WTC11 (cell line): ENCODE measurements around the gene SORT1. TPM values are rescaled to one million over a fixed set of nuclear protein-coding genes. Genes with fewer than 3 reads are reported as not detected.

Experiments
- ATAC-seq: fragments of 200-7000 bp; cut with Tn5 transposase; 2 replicates; pipeline ENCODE4 v1.10.0; 2021; ENCODE audit warnings: mild to moderate bottlenecking, moderate library complexity
- CTCF ChIA-PET: fragments of 300-600 bp; sonication (Branson Sonifier 250); formaldehyde crosslinking; loops from one replicate; lab custom pipeline; 2021; ENCODE audit warnings: antibody characterized with exemption; lab: Charles Lee
- POLR2A ChIA-PET: fragments of 350-600 bp; sonication (Branson Sonifier 250); formaldehyde crosslinking; loops from one replicate; lab custom pipeline; 2021; ENCODE audit warnings: antibody characterized with exemption; lab: Charles Lee
- DNase-seq: peaks from one replicate; pipeline ENCODE4 v3.0.0; 2021; ENCODE audit warnings: low spot score
- H3K27ac Mint-ChIP-seq: 2 replicates; pipeline ENCODE4 v1.8.0; 2021; ENCODE audit warnings: mixed read lengths
- H3K27me3 Mint-ChIP-seq: 2 replicates; pipeline ENCODE4 v1.8.0; 2021; ENCODE audit warnings: low read depth, mild to moderate bottlenecking, moderate library complexity, mixed read lengths
- H3K36me3 Mint-ChIP-seq: 2 replicates; pipeline ENCODE4 v1.8.0; 2021; ENCODE audit warnings: mixed read lengths
- H3K4me1 Mint-ChIP-seq: 2 replicates; pipeline ENCODE4 v1.8.0; 2022; ENCODE audit warnings: mixed read lengths
- H3K4me3 Mint-ChIP-seq: 2 replicates; pipeline ENCODE4 v1.8.0; 2021; ENCODE audit warnings: mild to moderate bottlenecking, moderate library complexity, mixed read lengths
- H3K9me3 Mint-ChIP-seq: 2 replicates; pipeline ENCODE4 v1.8.0; 2021; ENCODE audit warnings: mixed read lengths
- ATF6 ChIP-seq: sonication (generic); formaldehyde crosslinking; IDR thresholded peaks from 2 replicates; pipeline ENCODE4 v1.8.1; 2023; ENCODE audit warnings: mild to moderate bottlenecking, missing genetic modification reagents
- CBFB ChIP-seq: sonication (generic); formaldehyde crosslinking; IDR thresholded peaks from 2 replicates; pipeline ENCODE4 v1.8.1; 2022; ENCODE audit warnings: mild to moderate bottlenecking, low read depth, missing genetic modification reagents
- CREB1 ChIP-seq: sonication (generic); formaldehyde crosslinking; IDR thresholded peaks from 2 replicates; pipeline ENCODE4 v1.8.0; 2023; ENCODE audit warnings: mild to moderate bottlenecking, missing genetic modification reagents
- CREM ChIP-seq: sonication (generic); formaldehyde crosslinking; IDR thresholded peaks from 2 replicates; pipeline ENCODE4 v1.8.1; 2022; ENCODE audit warnings: mild to moderate bottlenecking, missing genetic modification reagents, moderate library complexity
- CTCF ChIP-seq: fragments of 200-600 bp; IDR thresholded peaks from 2 replicates; pipeline ENCODE4 v1.8.0; 2022; ENCODE audit warnings: antibody characterized with exemption
- ELF4 ChIP-seq: sonication (generic); formaldehyde crosslinking; IDR thresholded peaks from 2 replicates; pipeline ENCODE4 v1.8.1; 2022; ENCODE audit warnings: low read depth, mild to moderate bottlenecking, moderate library complexity, missing genetic modification reagents
- NFATC4 ChIP-seq: fragments of 250-450 bp; sonication (Bioruptor Pico); IDR thresholded peaks from 2 replicates; pipeline ENCODE4 v1.9.0; 2021; ENCODE audit warnings: mild to moderate bottlenecking
- NR2C2 ChIP-seq: sonication (generic); formaldehyde crosslinking; IDR thresholded peaks from 2 replicates; pipeline ENCODE4 v1.8.0; 2022; ENCODE audit warnings: mild to moderate bottlenecking, missing genetic modification reagents
- PRDM15 ChIP-seq: sonication (generic); formaldehyde crosslinking; IDR thresholded peaks from 2 replicates; pipeline ENCODE4 v1.8.0; 2022; ENCODE audit warnings: missing genetic modification reagents
- SMAD4 ChIP-seq: sonication (generic); formaldehyde crosslinking; IDR thresholded peaks from 2 replicates; pipeline ENCODE4 v1.8.0; 2022; ENCODE audit warnings: mild to moderate bottlenecking, missing genetic modification reagents
- SP1 ChIP-seq: sonication (generic); formaldehyde crosslinking; conservative IDR thresholded peaks from 2 replicates; pipeline ENCODE4 v1.8.1; 2022; ENCODE audit warnings: missing genetic modification reagents
- ZBTB43 ChIP-seq: sonication (generic); formaldehyde crosslinking; IDR thresholded peaks from 2 replicates; pipeline ENCODE4 v1.8.1; 2023; ENCODE audit warnings: mild to moderate bottlenecking, missing genetic modification reagents
- ZNF232 ChIP-seq: sonication (generic); formaldehyde crosslinking; IDR thresholded peaks from 2 replicates; pipeline ENCODE4 v1.8.0; 2022; ENCODE audit warnings: mild to moderate bottlenecking, missing genetic modification reagents
- ZNF396 ChIP-seq: fragments of 250-450 bp; sonication (Bioruptor Pico); IDR thresholded peaks from 2 replicates; pipeline ENCODE4 v1.8.0; 2021; ENCODE audit warnings: mild to moderate bottlenecking, moderate library complexity, borderline replicate concordance
- ZNF416 ChIP-seq: fragments of 250-450 bp; sonication (Bioruptor Pico); IDR thresholded peaks from 2 replicates; pipeline ENCODE4 v1.9.0; 2021; ENCODE audit warnings: mild to moderate bottlenecking, inconsistent platforms
- ZNF532 ChIP-seq: fragments of 250-450 bp; sonication (Bioruptor Pico); IDR thresholded peaks from 2 replicates; pipeline ENCODE4 v1.9.0; 2021; ENCODE audit warnings: mild to moderate bottlenecking, borderline replicate concordance
- total RNA-seq: library from RNA; stranded (reverse); gene quantifications from 3 replicates; pipeline ENCODE4 v1.2.3, GENCODE V29; 2021

Gene SORT1
- total RNA-seq, 1 experiment from 2014 or later: 55.9 TPM

- H3K4me1 Mint-ChIP-seq: no peaks in the 10 kb centered on the region
- no peak for TF ChIP-seq ZBTB43 (CRISPR knock-in tag)
- no peak for TF ChIP-seq ZNF416
- no peak for TF ChIP-seq NR2C2 (CRISPR knock-in tag)
- TF ChIP-seq CREB1 (CRISPR knock-in tag): no peak
- TF ChIP-seq, all 79 proteins: peak for 0
- no peaks in the 10 kb centered on the region for H3K9me3 Mint-ChIP-seq
- no peak overlapping the region for H3K4me3 Mint-ChIP-seq
- ATAC-seq (no peak), DNase-seq (no peak)
- ChIA-PET POLR2A (no interaction called here), CTCF (no interaction called here)
- H3K27ac Mint-ChIP-seq: no peak overlapping the region
- H3K27me3 Mint-ChIP-seq: no peaks in the 10 kb centered on the region
- H3K36me3 Mint-ChIP-seq: peaks cover 70% of the 10 kb centered on the region
These were observed 59.1 kb downstream of the SORT1 start for GRCh38 chr1:109338608-109339007.

- Mint-ChIP-seq H3K36me3 (peaks cover 75% of the 10 kb centered on the region), H3K4me3 (no peak overlapping the region), H3K9me3 (peaks cover 5% of the 10 kb centered on the region; the same call in 1 of the 2 replicates), H3K27me3 (no peaks in the 10 kb centered on the region), H3K27ac (no peak overlapping the region), H3K4me1 (no peaks in the 10 kb centered on the region)
- ATAC-seq (no peak), DNase-seq (no peak)
- ChIA-PET CTCF (no interaction called here), POLR2A (no interaction called here)
- TF ChIP-seq SP1 (CRISPR knock-in tag): no peak
- TF ChIP-seq CBFB (CRISPR knock-in tag): no peak
- no peak for TF ChIP-seq NFATC4 (CRISPR knock-in tag)
- TF ChIP-seq ZNF396 (CRISPR knock-in tag): no peak
- TF ChIP-seq ELF4 (CRISPR knock-in tag): no peak
- no peak for TF ChIP-seq PRDM15 (CRISPR knock-in tag)
- no peak for TF ChIP-seq ZNF532 (CRISPR knock-in tag)
- no peak for TF ChIP-seq CTCF
- no peak for TF ChIP-seq SMAD4
- no peak for TF ChIP-seq ATF6
- no peak for TF ChIP-seq CREM
- no peak for TF ChIP-seq ZNF232
These were observed 59.6 kb downstream of the SORT1 start for GRCh38 chr1:109338091-109338490.
